Activated T-helper 1 cell treated with anti-CD3 and anti-CD28 coated beads, Interleukin-12 subunit alpha, Interleukin-12 subunit beta, Interleukin-2, Interleukin-4 antibody, amounts not matched to agents 30 ng/mL and 10 ng/mL and 1 ng/mL, durations not matched to agents 14 hours and 24 hours and 36 hours (primary cell): ENCODE data around the gene GABBR2. TPM values are rescaled to one million over a fixed set of nuclear protein-coding genes. Genes with fewer than 3 reads are reported as not detected.

Source experiments
- DNase-seq: peaks from one replicate; pipeline ENCODE4 v3.0.0; 2021; ENCODE audit warnings: low spot score
- H3K27ac Mint-ChIP-seq: one replicate; pipeline ENCODE4 v1.8.0; 2021; ENCODE audit warnings: mild to moderate bottlenecking, mixed read lengths
- H3K27me3 Mint-ChIP-seq: one replicate; pipeline ENCODE4 v1.8.0; 2022; ENCODE audit warnings: mild to moderate bottlenecking, moderate library complexity, mixed read lengths; ENCODE audit not compliant: insufficient read depth
- H3K36me3 Mint-ChIP-seq: one replicate; pipeline ENCODE4 v1.8.0; 2021; ENCODE audit warnings: low read depth, mixed read lengths
- H3K4me1 Mint-ChIP-seq: one replicate; pipeline ENCODE4 v1.8.0; 2021; ENCODE audit warnings: low read depth, mixed read lengths
- H3K4me3 Mint-ChIP-seq: one replicate; pipeline ENCODE4 v1.8.0; 2021; ENCODE audit warnings: mild to moderate bottlenecking, moderate library complexity, mixed read lengths
- H3K9me3 Mint-ChIP-seq: one replicate; pipeline ENCODE4 v1.8.0; 2021; ENCODE audit warnings: mixed read lengths
- intact Hi-C: fragments of 100-400 bp; cut with micrococcal nuclease; formaldehyde crosslinking; loops from one replicate; pipeline ENCODE4 v1.15.1; 2024
- total RNA-seq: library from RNA; stranded (reverse); gene quantifications from 2 replicates; pipeline ENCODE4 v1.2.3, GENCODE V29; 2022

Gene GABBR2
- total RNA-seq, 1 donor from 2014 or later, result not detected

DNA sequence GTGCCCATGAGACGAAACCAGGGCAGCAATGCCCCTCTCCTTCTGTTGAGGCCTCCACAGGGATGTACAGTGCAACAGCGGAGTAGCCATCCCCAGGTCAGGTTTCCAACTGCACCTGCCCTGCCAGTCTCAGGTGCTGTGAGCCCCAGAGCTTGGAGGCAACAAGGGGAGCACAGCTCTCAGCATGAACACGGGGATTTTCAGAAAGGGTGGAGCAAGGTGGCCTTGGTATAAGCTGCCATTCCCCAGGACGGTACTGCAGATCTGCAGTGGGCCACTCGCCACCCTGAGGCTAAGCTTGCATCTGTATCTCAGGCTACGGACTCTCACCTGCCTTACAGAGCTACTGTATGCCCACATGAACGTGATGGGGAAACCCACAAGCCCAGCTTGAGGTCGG, 103.6 kb downstream of the GABBR2 start:
- no peaks in the 10 kb centered on the region for H3K4me1 Mint-ChIP-seq
- no peak overlapping the region for H3K27ac Mint-ChIP-seq
- H3K27me3 Mint-ChIP-seq, result peaks cover 9% of the 10 kb centered on the region
- intact Hi-C loops, result no loop called here
- no peak overlapping the region for H3K4me3 Mint-ChIP-seq
- DNase-seq, result no peak
- no peaks in the 10 kb centered on the region for H3K36me3 Mint-ChIP-seq
- H3K9me3 Mint-ChIP-seq, result no peaks in the 10 kb centered on the region

DNA sequence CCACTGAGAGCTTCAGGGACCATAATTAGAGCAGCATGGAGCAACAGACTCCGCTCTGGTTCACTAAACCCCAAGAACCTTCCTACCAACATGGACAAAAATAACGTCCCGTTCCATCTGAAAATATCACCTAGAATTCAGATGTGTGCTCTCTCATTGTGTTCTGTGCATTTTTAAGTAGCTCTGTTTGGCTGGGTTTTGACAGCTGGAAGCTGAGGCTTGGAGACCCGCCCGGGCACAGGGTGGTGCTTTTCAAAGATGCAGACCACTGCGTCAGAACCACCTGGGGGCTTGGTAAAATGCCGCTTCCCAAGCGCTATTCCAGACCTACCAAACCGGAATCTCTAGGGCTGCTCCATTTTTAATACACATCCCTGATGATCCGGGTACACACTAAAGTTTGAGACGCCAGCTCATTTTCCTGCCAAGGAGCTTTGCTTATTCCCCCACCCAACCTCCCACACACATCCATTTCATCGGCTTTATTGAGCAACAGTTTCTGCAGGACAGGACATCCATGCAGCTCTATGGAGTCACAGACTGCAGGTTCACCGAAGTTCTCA, 104.8 kb downstream of the GABBR2 start:
- intact Hi-C loops, result no loop called here
- Mint-ChIP-seq H3K27me3 (peaks cover 7% of the 10 kb centered on the region), H3K4me1 (no peaks in the 10 kb centered on the region), H3K27ac (no peak overlapping the region), H3K36me3 (no peaks in the 10 kb centered on the region), H3K9me3 (no peaks in the 10 kb centered on the region), H3K4me3 (no peak overlapping the region)
- DNase-seq, result no peak

DNA sequence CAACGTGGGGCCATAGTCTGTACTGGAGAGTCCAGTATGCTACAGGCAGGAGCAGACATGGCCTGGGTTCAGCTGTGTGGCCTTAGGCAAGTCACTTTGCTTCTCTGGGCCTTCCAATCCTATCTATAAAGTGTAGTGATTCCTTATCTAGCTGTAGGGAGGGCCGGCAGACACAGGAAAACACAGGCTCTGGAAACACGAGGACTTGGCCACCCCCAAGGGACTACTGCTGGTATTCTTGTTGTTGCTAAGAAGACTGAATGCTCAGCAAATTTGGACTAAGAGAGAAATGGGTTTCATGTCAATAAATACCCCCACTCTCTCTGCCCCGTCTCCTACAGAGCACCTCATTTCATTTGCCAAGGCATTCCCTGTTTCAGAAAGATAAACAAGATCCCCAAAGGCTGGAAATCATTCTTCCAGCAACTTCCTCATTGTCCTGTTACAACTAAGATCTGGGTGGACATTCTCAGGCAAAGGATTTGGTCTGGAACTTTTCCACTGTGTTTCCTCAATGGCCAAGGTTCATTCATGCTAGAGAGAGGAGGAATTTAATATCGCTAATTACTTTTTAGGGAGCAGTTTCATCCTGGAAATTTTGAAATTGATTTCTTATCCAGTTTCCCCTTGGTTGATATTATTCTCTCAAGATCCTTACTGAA, 105.8 kb downstream of the GABBR2 start:
- no peaks in the 10 kb centered on the region for H3K9me3 Mint-ChIP-seq
- no peak overlapping the region for H3K27ac Mint-ChIP-seq
- H3K4me1 Mint-ChIP-seq, result no peaks in the 10 kb centered on the region
- no peaks in the 10 kb centered on the region for H3K36me3 Mint-ChIP-seq
- intact Hi-C loops, result no loop called here
- peaks cover 2% of the 10 kb centered on the region for H3K27me3 Mint-ChIP-seq
- DNase-seq, result no peak
- H3K4me3 Mint-ChIP-seq, result no peak overlapping the region

DNA sequence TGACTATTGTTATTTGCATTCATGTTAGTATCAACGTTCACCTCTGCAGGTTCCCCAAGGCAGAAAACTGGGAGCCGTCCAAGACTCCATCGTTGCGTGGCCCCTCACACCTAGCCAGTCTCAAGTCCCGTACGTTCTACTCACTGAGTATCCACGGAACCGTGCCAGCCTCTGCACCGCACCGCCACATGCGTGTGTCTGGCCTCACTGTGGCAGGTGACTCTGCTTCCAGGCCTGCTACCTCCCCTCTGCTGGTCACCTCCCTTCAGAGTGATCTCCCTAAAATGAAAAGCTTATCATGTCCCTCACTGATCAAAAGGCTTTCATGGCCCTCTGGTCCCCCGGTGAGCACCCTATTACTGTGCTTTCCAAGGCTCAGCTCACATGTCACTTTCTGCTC, 108.1 kb downstream of the GABBR2 start:
- H3K27ac Mint-ChIP-seq, result no peak overlapping the region
- no peak for DNase-seq
- intact Hi-C loops, result no loop called here
- H3K4me1 Mint-ChIP-seq, result no peaks in the 10 kb centered on the region
- H3K36me3 Mint-ChIP-seq, result no peaks in the 10 kb centered on the region
- H3K9me3 Mint-ChIP-seq, result no peaks in the 10 kb centered on the region
- no peak overlapping the region for H3K4me3 Mint-ChIP-seq
- H3K27me3 Mint-ChIP-seq, result peaks cover 2% of the 10 kb centered on the region

DNA sequence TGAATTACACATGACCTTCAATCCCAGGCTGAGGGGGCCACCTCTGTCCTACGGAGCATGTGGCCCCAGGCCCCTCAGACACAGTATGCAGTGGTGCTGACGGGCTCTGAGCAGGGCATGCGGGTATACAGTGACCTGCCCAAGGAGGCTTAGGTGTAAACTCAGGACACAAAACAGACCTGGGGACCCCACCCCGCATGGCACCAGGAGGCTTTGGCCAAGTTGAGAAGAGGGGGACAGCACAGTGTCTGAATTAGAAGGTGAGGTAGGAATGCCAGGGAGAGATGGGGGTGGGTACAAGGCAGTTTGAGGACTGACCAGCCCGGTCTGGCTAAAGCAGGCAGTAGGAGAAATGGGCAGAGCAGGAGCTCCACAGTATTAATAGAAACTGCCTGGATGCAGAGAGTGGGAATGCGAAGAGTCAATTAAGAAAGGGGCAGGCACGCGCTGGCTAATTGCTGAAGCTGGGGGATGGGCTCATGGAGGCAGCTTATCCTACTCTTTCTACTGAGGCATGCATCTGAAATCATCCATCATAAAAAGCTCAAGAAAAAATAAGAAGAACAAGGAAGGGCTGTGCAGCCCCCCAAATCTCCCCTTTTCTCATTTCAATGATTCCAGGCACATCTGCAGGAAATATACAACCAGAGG, 109.0 kb downstream of the GABBR2 start:
- Mint-ChIP-seq H3K9me3 (no peaks in the 10 kb centered on the region), H3K36me3 (no peaks in the 10 kb centered on the region), H3K27ac (no peak overlapping the region), H3K4me3 (no peak overlapping the region), H3K4me1 (no peaks in the 10 kb centered on the region), H3K27me3 (peaks cover 2% of the 10 kb centered on the region)
- intact Hi-C loops, result no loop called here
- DNase-seq, result no peak

DNA sequence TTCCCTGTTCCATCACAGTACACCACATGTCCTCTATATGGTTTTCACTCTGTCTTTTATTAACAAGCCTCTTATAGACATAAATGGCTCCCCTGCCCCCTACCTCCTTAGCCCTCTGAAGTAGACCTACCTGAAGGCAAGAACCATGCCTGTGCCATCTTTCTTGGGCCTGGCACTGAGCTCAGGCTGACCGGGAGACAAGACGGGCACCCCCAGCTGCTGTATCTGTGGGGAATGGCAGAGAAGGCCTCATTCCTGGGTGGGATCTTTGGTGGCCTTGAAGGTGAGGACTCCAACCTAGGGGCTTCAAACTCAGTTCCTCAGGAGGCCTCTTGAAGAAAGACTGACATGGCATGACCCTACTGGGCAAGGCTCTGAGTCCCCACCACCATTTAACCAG, 109.9 kb downstream of the GABBR2 start:
- Mint-ChIP-seq H3K4me3 (no peak overlapping the region), H3K9me3 (no peaks in the 10 kb centered on the region)
- no peak for DNase-seq

DNA sequence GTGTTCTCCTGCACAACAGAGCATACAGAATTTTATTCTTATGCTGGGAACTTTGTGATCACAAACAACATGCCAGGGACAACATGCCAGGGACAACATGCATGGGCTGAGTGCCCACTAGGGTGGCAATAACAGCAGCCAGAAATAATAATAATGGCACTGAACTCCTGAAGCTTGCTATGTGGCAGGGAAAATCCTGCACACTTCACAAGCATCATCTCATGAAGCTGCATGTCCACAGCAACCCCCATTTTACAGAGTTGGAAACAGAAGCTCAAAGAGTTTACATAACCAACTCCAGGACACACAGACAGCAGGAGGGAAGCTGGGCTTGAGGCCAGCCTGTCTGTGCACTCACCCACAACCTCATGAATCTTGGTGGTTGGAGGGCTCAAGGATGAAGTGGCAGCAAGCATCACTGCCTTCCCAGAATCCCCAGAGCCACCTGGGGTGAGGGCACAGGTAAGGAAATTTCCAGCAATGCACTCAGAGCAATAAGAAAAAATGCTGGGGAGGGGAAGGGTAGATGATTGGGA, 111.4 kb downstream of the GABBR2 start:
- H3K4me1 Mint-ChIP-seq, result no peaks in the 10 kb centered on the region
- DNase-seq, result no peak
- no peaks in the 10 kb centered on the region for H3K36me3 Mint-ChIP-seq
- H3K9me3 Mint-ChIP-seq, result no peaks in the 10 kb centered on the region
- H3K27ac Mint-ChIP-seq, result no peak overlapping the region
- no peak overlapping the region for H3K4me3 Mint-ChIP-seq
- peaks cover 2% of the 10 kb centered on the region for H3K27me3 Mint-ChIP-seq
- intact Hi-C loops, result no loop called here

More for the DNA sequence above, 109.9 kb downstream of the GABBR2 start:
- no peaks in the 10 kb centered on the region for H3K4me1 Mint-ChIP-seq
- peaks cover 2% of the 10 kb centered on the region for H3K27me3 Mint-ChIP-seq
- no peaks in the 10 kb centered on the region for H3K36me3 Mint-ChIP-seq
- no peak overlapping the region for H3K27ac Mint-ChIP-seq
- intact Hi-C loops, result no loop called here

DNA sequence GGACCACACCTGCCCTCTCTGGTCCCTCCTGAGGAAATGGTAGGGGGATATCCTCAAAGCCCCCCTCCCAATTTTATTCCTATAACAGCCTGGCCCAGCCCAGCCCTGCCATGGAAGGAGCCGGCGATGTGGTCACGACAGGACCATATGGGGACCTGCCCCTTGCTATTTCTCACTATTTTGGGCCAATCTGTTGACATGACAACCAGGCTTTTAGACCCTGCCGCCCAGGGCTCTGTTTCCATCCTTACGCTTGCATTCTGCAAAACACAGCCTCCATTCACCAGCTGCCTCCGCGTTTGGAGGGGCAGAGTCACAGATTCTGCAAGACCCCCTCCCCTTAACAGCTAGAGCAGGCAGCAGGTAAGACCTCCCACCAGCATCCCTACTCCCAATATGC, 112.2 kb downstream of the GABBR2 start:
- H3K9me3 Mint-ChIP-seq, result no peaks in the 10 kb centered on the region
- H3K27me3 Mint-ChIP-seq, result peaks cover 2% of the 10 kb centered on the region

DNA sequence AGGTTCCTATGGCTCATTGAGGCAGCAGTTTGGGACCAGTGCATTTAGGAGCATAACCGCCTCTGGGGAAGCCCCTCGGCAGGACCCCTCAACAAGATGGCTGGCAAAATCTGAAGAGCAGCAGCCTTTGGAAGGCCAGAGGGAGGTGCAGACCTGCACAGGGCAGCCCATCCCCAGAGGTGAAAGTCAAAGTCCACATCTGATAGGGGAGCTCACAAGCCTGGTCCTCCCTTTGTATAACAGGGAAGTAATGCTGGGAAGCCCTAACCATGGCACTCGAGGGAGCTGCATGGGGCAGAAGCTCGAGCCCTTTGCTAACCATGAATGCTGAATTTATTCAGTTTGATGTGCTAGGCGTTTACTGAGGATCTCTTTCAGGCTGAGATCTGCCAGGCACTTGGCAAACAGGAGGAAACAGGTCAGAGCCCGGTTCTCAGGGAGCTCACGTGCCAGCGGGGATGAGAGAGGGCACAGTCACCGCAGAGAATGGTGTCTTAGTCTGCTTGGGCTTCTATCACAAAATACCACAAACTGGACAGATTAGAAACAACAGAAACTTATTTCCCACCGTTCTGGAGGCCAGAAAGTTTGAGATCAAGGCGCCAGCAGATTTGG, 114.1 kb downstream of the GABBR2 start:
- Mint-ChIP-seq H3K36me3 (no peaks in the 10 kb centered on the region), H3K9me3 (no peaks in the 10 kb centered on the region), H3K4me1 (no peaks in the 10 kb centered on the region), H3K4me3 (no peak overlapping the region), H3K27me3 (peaks cover 6% of the 10 kb centered on the region), H3K27ac (no peak overlapping the region)
- intact Hi-C loops, result no loop called here
- DNase-seq, result no peak

More for the DNA sequence above, 112.2 kb downstream of the GABBR2 start:
- Mint-ChIP-seq H3K27ac (no peak overlapping the region), H3K4me3 (no peak overlapping the region), H3K36me3 (no peaks in the 10 kb centered on the region), H3K4me1 (no peaks in the 10 kb centered on the region)
- no peak for DNase-seq
- intact Hi-C loops, result no loop called here

DNA sequence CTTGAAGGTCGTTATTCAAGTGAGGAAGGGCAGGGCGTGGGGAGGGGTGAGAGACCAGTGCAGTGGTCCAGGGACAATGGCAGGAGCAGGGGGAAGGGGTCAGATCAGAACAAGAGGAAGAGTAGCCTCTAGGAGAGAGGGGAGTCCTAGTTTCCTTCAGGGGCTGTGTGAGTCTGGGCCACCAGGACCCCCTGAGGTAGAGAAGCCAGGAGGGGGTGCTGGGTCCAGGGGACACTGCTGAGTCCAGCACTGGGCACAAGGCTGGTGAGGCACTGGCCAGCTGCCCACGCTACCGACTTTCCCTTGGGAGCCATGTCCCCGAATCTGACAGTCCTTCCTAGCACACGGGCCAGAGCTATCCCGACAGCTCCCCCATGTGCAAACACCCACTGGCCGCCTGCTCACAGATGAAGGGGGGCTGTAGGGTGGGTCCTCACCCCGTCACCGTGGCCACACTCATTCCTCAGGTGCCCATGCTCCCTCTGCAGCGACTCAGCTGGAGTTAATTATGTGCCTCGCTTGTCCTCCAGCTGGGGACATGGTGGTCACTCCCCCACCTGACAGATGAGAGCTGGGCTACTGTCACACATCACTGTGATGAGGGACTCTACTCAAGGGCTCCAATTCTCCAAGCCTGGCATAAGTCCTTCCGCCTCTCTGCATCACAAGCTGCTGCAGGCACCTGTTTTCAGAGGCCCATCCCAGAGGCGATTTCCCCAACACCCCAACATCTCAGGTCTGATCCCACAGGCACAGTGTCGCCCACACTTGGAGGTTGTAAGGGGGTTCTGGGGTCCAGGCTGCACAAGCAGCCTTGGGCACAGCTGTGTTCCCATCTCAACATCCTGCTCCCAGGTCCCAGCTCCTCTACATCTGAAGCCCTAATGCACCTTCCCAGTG, 115.1 kb downstream of the GABBR2 start:
- Mint-ChIP-seq H3K36me3 (no peaks in the 10 kb centered on the region), H3K4me3 (no peak overlapping the region), H3K27me3 (peaks cover 14% of the 10 kb centered on the region), H3K4me1 (no peaks in the 10 kb centered on the region), H3K27ac (no peak overlapping the region), H3K9me3 (no peaks in the 10 kb centered on the region)
- DNase-seq, result no peak
- intact Hi-C loops, result no loop called here

DNA sequence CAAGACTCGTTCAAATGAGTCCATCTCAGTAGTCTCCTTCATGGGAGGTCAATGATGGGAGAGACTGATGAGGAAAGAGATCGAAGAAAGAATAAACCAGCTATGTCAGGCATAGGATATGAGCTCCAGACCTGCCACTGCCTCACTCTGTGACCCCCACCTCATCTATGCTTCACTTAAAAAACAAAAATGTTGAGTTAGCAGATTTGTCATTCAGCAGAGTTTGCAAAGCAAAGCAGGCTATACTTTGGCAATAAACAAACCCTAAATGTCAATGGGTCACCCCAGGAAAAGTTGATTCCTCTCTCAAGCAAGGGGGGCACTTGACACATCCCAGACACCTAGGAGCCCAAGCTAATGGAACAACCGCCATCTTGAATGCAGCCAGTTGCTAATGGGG, 117.0 kb downstream of the GABBR2 start:
- Mint-ChIP-seq H3K27ac (no peak overlapping the region), H3K4me3 (no peak overlapping the region), H3K27me3 (peaks cover 22% of the 10 kb centered on the region), H3K9me3 (no peaks in the 10 kb centered on the region), H3K4me1 (no peaks in the 10 kb centered on the region), H3K36me3 (no peaks in the 10 kb centered on the region)
- no peak for DNase-seq
- intact Hi-C loops, result no loop called here

DNA sequence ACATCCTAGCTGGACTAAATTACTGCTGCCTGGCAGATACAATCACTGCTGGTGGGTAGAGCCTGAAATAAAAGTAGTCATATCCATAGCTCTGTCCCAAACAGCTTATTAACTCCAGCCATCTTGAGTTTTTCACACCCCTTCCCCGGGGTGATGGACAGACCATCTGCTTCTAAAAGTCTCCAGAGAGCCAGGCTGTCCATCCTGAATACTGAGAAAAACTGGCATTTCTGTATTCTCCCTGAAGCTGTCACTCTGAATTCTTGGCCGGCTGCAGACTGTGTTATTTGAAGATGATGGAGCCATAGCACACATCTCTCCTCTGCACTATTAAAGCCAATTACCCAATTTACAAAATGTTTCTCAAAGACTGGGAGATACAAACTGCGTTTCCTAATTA, 118.6 kb downstream of the GABBR2 start:
- Mint-ChIP-seq H3K4me1 (no peaks in the 10 kb centered on the region), H3K4me3 (no peak overlapping the region), H3K36me3 (no peaks in the 10 kb centered on the region), H3K9me3 (no peaks in the 10 kb centered on the region), H3K27me3 (peaks cover 22% of the 10 kb centered on the region), H3K27ac (no peak overlapping the region)
- intact Hi-C loops, result no loop called here
- no peak for DNase-seq
